PC-9 (cell line): ENCODE measurements around the gene UPK1B.

ENCODE experiments used
- EZH2 ChIP-seq: fragments of 200-600 bp; sonication (generic); IDR thresholded peaks from 2 replicates; pipeline ENCODE4 v1.8.0; 2017; ENCODE audit warnings: antibody characterized with exemption, low read depth
- TF ChIP-seq, protein P1 (sequence below): fragments of 200-600 bp; sonication (generic); conservative IDR thresholded peaks from 2 replicates; pipeline ENCODE4 v1.6.1; 2017; ENCODE audit warnings: mixed run types, antibody characterized with exemption, mild to moderate bottlenecking, moderate library complexity

DNA sequence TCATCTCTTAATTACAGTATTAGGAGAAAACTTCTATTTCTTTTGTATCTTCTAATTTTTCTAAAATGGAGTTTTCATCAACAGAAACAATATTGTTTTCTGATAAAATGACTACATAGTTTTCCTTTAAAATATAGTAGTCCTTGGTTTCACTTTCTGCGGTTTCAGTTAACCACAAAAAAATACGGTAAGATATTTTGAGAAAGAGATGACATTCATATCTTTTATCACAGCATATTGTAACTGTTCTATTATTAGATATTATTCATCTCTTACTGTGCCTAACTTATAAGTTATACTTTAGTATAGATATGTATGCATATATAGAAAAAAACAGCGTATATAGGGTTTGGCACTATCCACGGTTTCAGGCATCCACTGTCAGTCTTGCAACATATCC is 65.0 kb downstream of the UPK1B start:
- TF ChIP-seq, protein P1, sequence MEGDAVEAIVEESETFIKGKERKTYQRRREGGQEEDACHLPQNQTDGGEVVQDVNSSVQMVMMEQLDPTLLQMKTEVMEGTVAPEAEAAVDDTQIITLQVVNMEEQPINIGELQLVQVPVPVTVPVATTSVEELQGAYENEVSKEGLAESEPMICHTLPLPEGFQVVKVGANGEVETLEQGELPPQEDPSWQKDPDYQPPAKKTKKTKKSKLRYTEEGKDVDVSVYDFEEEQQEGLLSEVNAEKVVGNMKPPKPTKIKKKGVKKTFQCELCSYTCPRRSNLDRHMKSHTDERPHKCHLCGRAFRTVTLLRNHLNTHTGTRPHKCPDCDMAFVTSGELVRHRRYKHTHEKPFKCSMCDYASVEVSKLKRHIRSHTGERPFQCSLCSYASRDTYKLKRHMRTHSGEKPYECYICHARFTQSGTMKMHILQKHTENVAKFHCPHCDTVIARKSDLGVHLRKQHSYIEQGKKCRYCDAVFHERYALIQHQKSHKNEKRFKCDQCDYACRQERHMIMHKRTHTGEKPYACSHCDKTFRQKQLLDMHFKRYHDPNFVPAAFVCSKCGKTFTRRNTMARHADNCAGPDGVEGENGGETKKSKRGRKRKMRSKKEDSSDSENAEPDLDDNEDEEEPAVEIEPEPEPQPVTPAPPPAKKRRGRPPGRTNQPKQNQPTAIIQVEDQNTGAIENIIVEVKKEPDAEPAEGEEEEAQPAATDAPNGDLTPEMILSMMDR: no peak
- TF ChIP-seq EZH2: no peak
